ENCODE measurements around the gene FMOD. TPM values are rescaled to one million over a fixed set of nuclear protein-coding genes. Genes with fewer than 3 reads are reported as not detected.

Gene FMOD
- total RNA-seq, 4 donors from 2014 or later, result 67.7 to 173 (median 111) TPM

GRCh38 chr1:203327684-203328457 is 23.1 kb downstream of the FMOD start:
- H3K4me1 ChIP-seq, result peaks cover 59 to 75% of the 10 kb centered on the region in 2 donors
- 21 to 24% methylated on average over 31 of the region's 31 CpGs for WGBS, 2 donors
- peak overlapping the region; percentile 85 to 97 (median 93) for H3K27ac ChIP-seq
- intact Hi-C loops (cut with DNase I), result no loop called here
- no peaks in the 10 kb centered on the region for H3K9me3 ChIP-seq
- no peaks in the 10 kb centered on the region for H3K27me3 ChIP-seq
- DNase-seq, result peak in 1 of 2 donors; percentile 50
- H3K36me3 ChIP-seq, result no peaks in the 10 kb centered on the region
- peak overlapping the region in 1 of 3 donors; percentile 27 for H3K4me3 ChIP-seq (replicated peaks in 1 of 3)
- no peak for TF ChIP-seq POLR2A (IDR thresholded peaks at IDR 0.05)
- TF ChIP-seq, protein P1, sequence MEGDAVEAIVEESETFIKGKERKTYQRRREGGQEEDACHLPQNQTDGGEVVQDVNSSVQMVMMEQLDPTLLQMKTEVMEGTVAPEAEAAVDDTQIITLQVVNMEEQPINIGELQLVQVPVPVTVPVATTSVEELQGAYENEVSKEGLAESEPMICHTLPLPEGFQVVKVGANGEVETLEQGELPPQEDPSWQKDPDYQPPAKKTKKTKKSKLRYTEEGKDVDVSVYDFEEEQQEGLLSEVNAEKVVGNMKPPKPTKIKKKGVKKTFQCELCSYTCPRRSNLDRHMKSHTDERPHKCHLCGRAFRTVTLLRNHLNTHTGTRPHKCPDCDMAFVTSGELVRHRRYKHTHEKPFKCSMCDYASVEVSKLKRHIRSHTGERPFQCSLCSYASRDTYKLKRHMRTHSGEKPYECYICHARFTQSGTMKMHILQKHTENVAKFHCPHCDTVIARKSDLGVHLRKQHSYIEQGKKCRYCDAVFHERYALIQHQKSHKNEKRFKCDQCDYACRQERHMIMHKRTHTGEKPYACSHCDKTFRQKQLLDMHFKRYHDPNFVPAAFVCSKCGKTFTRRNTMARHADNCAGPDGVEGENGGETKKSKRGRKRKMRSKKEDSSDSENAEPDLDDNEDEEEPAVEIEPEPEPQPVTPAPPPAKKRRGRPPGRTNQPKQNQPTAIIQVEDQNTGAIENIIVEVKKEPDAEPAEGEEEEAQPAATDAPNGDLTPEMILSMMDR (IDR thresholded peaks at IDR 0.05), result peak in 3 of 6 experiments; percentile 20 to 24 (median 22)

DNA sequence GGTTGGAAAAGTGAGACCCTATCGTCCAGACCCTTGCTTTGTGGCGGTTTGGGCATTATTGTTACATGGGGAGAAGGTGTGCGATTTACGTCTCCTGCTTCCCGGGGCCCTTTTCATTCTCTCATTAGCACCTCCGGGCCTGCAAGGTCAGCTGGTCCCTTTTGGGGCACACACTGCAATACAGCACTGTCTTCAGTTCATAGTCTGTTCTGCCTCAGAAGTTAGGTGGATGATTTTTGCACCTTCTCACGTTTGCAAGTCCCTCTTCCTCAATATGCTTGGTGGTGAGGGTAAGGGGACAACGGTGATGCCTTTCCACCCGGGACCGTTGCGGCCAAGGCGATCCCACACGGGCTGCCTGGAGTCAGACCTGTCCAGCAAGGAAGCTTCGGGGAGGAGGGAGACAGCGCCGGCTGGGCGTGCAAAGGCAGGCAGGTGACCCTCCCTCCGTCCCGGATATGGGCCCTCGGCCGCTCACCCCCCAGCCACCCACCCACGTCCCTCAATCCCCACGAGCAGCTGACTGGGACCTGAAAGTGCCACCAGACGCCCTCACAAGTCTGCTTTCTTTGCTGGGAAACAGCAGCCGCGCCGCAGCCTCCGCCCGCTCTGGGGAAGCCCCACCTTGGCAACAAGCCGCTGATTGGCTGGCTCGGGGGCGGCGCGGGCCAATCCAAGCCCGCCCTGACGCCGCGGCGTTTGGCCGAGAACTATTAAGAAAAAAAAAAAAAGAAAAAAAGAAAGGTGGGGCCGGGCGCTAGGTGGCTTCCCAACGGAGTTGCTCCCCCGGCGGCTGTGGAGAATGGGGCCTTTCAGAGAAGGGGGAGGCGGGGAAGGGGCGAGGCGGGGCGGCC is 23.9 kb downstream of the FMOD start:
- TF ChIP-seq, protein P1 (IDR thresholded peaks at IDR 0.05), result no peak
- peak in 1 of 2 donors; percentile 94 for TF ChIP-seq POLR2A (IDR thresholded peaks at IDR 0.05)
- no peaks in the 10 kb centered on the region for H3K27me3 ChIP-seq
- peak overlapping the region; percentile 85 to 97 (median 93) for H3K27ac ChIP-seq
- DNase-seq, result peak; percentile 95
- 5 to 6% methylated on average over 46 to 48 of the region's 49 CpGs for WGBS, 2 donors
- H3K4me3 ChIP-seq (replicated peaks in 1 of 3), result peak overlapping the region in 1 of 3 donors; percentile 27
- no peaks in the 10 kb centered on the region for H3K36me3 ChIP-seq
- H3K9me3 ChIP-seq, result no peaks in the 10 kb centered on the region
- H3K4me1 ChIP-seq, result peaks cover 67 to 83% of the 10 kb centered on the region in 2 donors
- intact Hi-C loops (cut with DNase I), result no loop called here

DNA sequence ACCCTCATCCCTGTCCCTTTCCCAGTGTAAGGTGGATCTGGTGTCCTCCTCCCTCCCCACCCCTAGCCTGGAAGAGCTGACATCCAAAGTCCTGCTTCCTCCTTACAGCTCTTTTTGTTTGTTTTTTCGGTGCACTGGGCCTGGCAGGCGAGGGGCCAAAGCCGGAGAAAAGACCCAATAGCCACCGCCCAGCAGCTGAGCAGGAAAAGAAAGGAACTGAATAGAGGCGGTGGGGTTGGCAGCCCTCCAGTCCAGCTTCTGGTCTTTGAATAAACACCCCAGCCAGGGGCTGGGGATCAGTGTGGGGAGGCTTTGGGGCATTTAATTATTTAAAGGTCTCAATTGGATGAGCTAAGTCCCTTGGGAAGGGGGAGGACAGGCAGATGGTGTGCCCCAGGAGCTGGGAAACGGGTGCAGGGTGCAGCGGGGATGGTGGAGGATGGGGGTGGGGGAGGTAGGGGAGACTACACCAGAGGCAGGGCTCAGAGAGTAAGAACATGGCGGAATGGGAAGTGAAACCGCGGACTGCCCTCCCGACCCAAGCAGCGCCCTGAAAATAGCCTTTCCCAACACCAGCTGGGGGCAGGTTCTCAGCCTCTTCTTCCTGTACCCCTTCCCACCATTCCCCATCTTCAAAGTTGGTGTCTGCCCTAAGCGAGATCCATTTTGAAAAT is 25.4 kb downstream of the FMOD start:
- intact Hi-C loops (cut with DNase I), result no loop called here
- H3K4me1 ChIP-seq, result peaks cover 81 to 92% of the 10 kb centered on the region in 2 donors

DNA sequence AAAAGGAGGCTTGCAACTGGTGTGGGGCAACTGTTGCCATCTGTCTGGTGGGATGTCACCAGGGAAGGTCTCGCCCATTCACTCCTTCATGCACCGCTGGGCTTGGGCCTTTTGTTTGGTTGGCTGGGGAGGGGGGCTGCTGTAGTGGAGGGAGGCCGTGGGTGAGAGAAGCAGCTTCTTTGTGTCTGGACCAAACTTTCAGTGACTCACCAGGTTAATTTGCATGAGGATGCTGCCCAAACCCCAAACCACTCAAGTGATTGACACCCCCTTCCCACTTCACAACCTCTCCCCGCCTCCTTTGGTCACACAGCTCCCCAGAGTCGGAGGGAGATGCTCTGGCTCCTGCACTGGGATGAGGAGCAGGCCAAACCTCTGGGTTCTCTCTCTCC is 25.9 kb downstream of the FMOD start:
- Histone ChIP-seq H3K4me1 (peaks cover 81 to 94% of the 10 kb centered on the region in 2 donors), H3K27ac (peak overlapping the region; percentile 85 to 97 (median 93)), H3K4me3 (replicated peaks in 1 of 3) (no peak overlapping the region), H3K36me3 (no peaks in the 10 kb centered on the region), H3K9me3 (no peaks in the 10 kb centered on the region), H3K27me3 (no peaks in the 10 kb centered on the region)
- TF ChIP-seq POLR2A (IDR thresholded peaks at IDR 0.05), result no peak
- TF ChIP-seq, protein P1 (IDR thresholded peaks at IDR 0.05), result no peak
- 19 to 22% methylated on average over 5 of the region's 5 CpGs for whole genome bisulfite sequencing, 2 donors
- intact Hi-C loops (cut with DNase I), result no loop called here
- peak in 1 of 2 donors; percentile 30 for DNase-seq

More for the DNA sequence above, 25.4 kb downstream of the FMOD start:
- 32 to 43% methylated on average over 13 of the region's 13 CpGs for WGBS, 2 donors
- H3K27me3 ChIP-seq, result no peaks in the 10 kb centered on the region
- no peaks in the 10 kb centered on the region for H3K36me3 ChIP-seq
- H3K27ac ChIP-seq, result peak overlapping the region; percentile 85 to 97 (median 93)
- TF ChIP-seq, protein P1 (IDR thresholded peaks at IDR 0.05), result no peak
- TF ChIP-seq POLR2A (IDR thresholded peaks at IDR 0.05), result peak in 1 of 2 donors; percentile 34
- H3K4me3 ChIP-seq (replicated peaks in 1 of 3), result no peak overlapping the region
- H3K9me3 ChIP-seq, result no peaks in the 10 kb centered on the region
- DNase-seq, result peak; percentile 91 to 95

Data from thyroid gland (tissue), 4 donors.